Measurements from ENCODE around the gene CRYBA4.

Gene CRYBA4

GRCh38 chr22:26624803-26625202 lies 3.0 kb downstream of the CRYBA4 start:
- H3K9ac ChIP-seq, result no peak overlapping the region
- H3K4me3 ChIP-seq, result no peak overlapping the region
- peaks cover 0 to 9% (median 3%) of the 10 kb centered on the region in 11 experiments; a peak in 10 of 22 replicates for H3K9me3 ChIP-seq (replicated peaks in 1 of 11)
- no peak overlapping the region for H3K27ac ChIP-seq
- H3K4me2 ChIP-seq, result no peak overlapping the region
- peaks cover 4 to 28% (median 11%) of the 10 kb centered on the region in 10 experiments; a peak in 17 of 20 replicates for H3K4me1 ChIP-seq
- H4K20me1 ChIP-seq, result no peaks in the 10 kb centered on the region
- TF ChIP-seq Cebpa-rat (IDR thresholded peaks at IDR 0.05), result no peak
- H3K27me3 ChIP-seq, result no peaks in the 10 kb centered on the region
- no peaks in the 10 kb centered on the region for H3K36me3 ChIP-seq

GRCh38 chr22:26629988-26630761 lies 8.4 kb downstream of the CRYBA4 start:
- Histone ChIP-seq H3K4me2 (no peak overlapping the region), H3K27ac (no peak overlapping the region), H3K9me3 (replicated peaks in 1 of 11) (peaks cover 8 to 17% (median 16%) of the 10 kb centered on the region in 11 experiments; a peak in 20 of 22 replicates), H3K36me3 (no peaks in the 10 kb centered on the region), H3K4me3 (no peak overlapping the region), H3K4me1 (peaks cover 4 to 13% (median 6%) of the 10 kb centered on the region in 10 experiments; a peak in 15 of 20 replicates), H4K20me1 (no peaks in the 10 kb centered on the region), H3K27me3 (no peaks in the 10 kb centered on the region), H3K9ac (no peak overlapping the region)
- TF ChIP-seq Cebpa-rat (IDR thresholded peaks at IDR 0.05), result no peak

GRCh38 chr22:26631282-26631681 lies 9.5 kb downstream of the CRYBA4 start:
- Histone ChIP-seq H3K27me3 (no peaks in the 10 kb centered on the region), H3K4me3 (no peak overlapping the region), H3K9ac (no peak overlapping the region), H3K4me2 (no peak overlapping the region), H3K9me3 (replicated peaks in 1 of 11) (peaks cover 8 to 17% (median 15%) of the 10 kb centered on the region in 11 experiments; a peak in 20 of 22 replicates), H3K27ac (no peak overlapping the region), H3K4me1 (peaks cover 4 to 13% (median 6%) of the 10 kb centered on the region in 10 experiments; a peak in 15 of 20 replicates), H3K36me3 (no peaks in the 10 kb centered on the region), H4K20me1 (no peaks in the 10 kb centered on the region)
- TF ChIP-seq Cebpa-rat (IDR thresholded peaks at IDR 0.05), result no peak

- no peaks in the 10 kb centered on the region for H3K36me3 ChIP-seq
- H3K4me3 ChIP-seq, result no peak overlapping the region
- H3K9ac ChIP-seq, result 0 out of 22 replicates have a peak overlapping the region, but pooled peaks of 1 of the 11 experiments have one; percentile 48
- H3K9me3 ChIP-seq (replicated peaks in 1 of 11), result peaks cover 8 to 17% (median 15%) of the 10 kb centered on the region in 11 experiments; a peak in 20 of 22 replicates
- no peak for TF ChIP-seq Cebpa-rat (IDR thresholded peaks at IDR 0.05)
- H3K27ac ChIP-seq, result no peak overlapping the region
- no peaks in the 10 kb centered on the region for H4K20me1 ChIP-seq
- peaks cover 4 to 13% (median 7%) of the 10 kb centered on the region in 10 experiments; a peak in 16 of 20 replicates for H3K4me1 ChIP-seq
- peak overlapping the region in 8 of 11 experiments; percentile 4 to 51 (median 30); a peak in 7 of 22 replicates for H3K4me2 ChIP-seq
- H3K27me3 ChIP-seq, result no peaks in the 10 kb centered on the region
Measured at GRCh38 chr22:26632422-26633155, 10.8 kb downstream of the CRYBA4 start.

GRCh38 chr22:26634189-26634588 lies 12.4 kb downstream of the CRYBA4 start:
- Histone ChIP-seq H3K36me3 (no peaks in the 10 kb centered on the region), H3K4me1 (peaks cover 5 to 22% (median 18%) of the 10 kb centered on the region in 10 experiments; a peak in 18 of 20 replicates), H3K27ac (no peak overlapping the region), H3K4me2 (no peak overlapping the region), H3K27me3 (no peaks in the 10 kb centered on the region), H4K20me1 (no peaks in the 10 kb centered on the region), H3K4me3 (no peak overlapping the region), H3K9me3 (replicated peaks in 1 of 11) (peaks cover 8 to 17% (median 15%) of the 10 kb centered on the region in 11 experiments; a peak in 20 of 22 replicates), H3K9ac (no peak overlapping the region)
- TF ChIP-seq Cebpa-rat (IDR thresholded peaks at IDR 0.05), result no peak

GRCh38 chr22:26635117-26635516 lies 13.4 kb downstream of the CRYBA4 start:
- TF ChIP-seq Cebpa-rat (IDR thresholded peaks at IDR 0.05), result no peak
- H3K9ac ChIP-seq, result no peak overlapping the region
- no peak overlapping the region for H3K27ac ChIP-seq
- no peak overlapping the region for H3K4me2 ChIP-seq
- no peaks in the 10 kb centered on the region for H3K36me3 ChIP-seq
- no peak overlapping the region for H3K4me3 ChIP-seq
- H3K27me3 ChIP-seq, result no peaks in the 10 kb centered on the region
- peaks cover 8 to 15% (median 12%) of the 10 kb centered on the region in 11 experiments; a peak in 20 of 22 replicates for H3K9me3 ChIP-seq (replicated peaks in 1 of 11)
- H4K20me1 ChIP-seq, result no peaks in the 10 kb centered on the region
- H3K4me1 ChIP-seq, result peaks cover 5 to 23% (median 19%) of the 10 kb centered on the region in 10 experiments; a peak in 18 of 20 replicates

- H3K4me3 ChIP-seq, result no peak overlapping the region
- no peak overlapping the region for H3K9ac ChIP-seq
Measured at GRCh38 chr22:26636296-26636695, 14.5 kb downstream of the CRYBA4 start.

GRCh38 chr22:26642465-26643417 lies 21.0 kb downstream of the CRYBA4 start:
- H3K36me3 ChIP-seq, result no peaks in the 10 kb centered on the region
- H3K4me3 ChIP-seq, result peak overlapping the region in 2 of 10 experiments; percentile 7 to 9; a peak in 4 of 20 replicates
- no peaks in the 10 kb centered on the region for H4K20me1 ChIP-seq
- H3K27me3 ChIP-seq, result no peaks in the 10 kb centered on the region
- H3K4me1 ChIP-seq, result peaks cover 59 to 91% (median 85%) of the 10 kb centered on the region in 10 experiments
- H3K27ac ChIP-seq, result peak overlapping the region; percentile 29 to 71 (median 63); a peak in 21 of 22 replicates
- H3K4me2 ChIP-seq, result peak overlapping the region; percentile 66 to 95 (median 86)
- H3K9me3 ChIP-seq (replicated peaks in 1 of 11), result no peaks in the 10 kb centered on the region
- TF ChIP-seq Cebpa-rat (IDR thresholded peaks at IDR 0.05), result no peak
- peak overlapping the region; percentile 2 to 61 (median 53); a peak in 17 of 22 replicates for H3K9ac ChIP-seq

More at GRCh38 chr22:26636296-26636695, 14.5 kb downstream of the CRYBA4 start:
- no peak overlapping the region for H3K4me2 ChIP-seq
- no peak overlapping the region for H3K27ac ChIP-seq
- no peak for TF ChIP-seq Cebpa-rat (IDR thresholded peaks at IDR 0.05)
- H3K36me3 ChIP-seq, result no peaks in the 10 kb centered on the region
- no peaks in the 10 kb centered on the region for H3K27me3 ChIP-seq
- H3K9me3 ChIP-seq (replicated peaks in 1 of 11), result peaks cover 0 to 3% (median 0%) of the 10 kb centered on the region in 11 experiments; a peak in 7 of 22 replicates
- H4K20me1 ChIP-seq, result no peaks in the 10 kb centered on the region
- peaks cover 5 to 35% (median 29%) of the 10 kb centered on the region in 10 experiments; a peak in 19 of 20 replicates for H3K4me1 ChIP-seq

Measured in BLaER1 treated with 17β-estradiol and CSF1 and Interleukin-3, amounts not matched to agents 10 nM and 100 nM (cell line).